ENCODE results near the gene XIRP2.

XIRP2 gene, protein sequence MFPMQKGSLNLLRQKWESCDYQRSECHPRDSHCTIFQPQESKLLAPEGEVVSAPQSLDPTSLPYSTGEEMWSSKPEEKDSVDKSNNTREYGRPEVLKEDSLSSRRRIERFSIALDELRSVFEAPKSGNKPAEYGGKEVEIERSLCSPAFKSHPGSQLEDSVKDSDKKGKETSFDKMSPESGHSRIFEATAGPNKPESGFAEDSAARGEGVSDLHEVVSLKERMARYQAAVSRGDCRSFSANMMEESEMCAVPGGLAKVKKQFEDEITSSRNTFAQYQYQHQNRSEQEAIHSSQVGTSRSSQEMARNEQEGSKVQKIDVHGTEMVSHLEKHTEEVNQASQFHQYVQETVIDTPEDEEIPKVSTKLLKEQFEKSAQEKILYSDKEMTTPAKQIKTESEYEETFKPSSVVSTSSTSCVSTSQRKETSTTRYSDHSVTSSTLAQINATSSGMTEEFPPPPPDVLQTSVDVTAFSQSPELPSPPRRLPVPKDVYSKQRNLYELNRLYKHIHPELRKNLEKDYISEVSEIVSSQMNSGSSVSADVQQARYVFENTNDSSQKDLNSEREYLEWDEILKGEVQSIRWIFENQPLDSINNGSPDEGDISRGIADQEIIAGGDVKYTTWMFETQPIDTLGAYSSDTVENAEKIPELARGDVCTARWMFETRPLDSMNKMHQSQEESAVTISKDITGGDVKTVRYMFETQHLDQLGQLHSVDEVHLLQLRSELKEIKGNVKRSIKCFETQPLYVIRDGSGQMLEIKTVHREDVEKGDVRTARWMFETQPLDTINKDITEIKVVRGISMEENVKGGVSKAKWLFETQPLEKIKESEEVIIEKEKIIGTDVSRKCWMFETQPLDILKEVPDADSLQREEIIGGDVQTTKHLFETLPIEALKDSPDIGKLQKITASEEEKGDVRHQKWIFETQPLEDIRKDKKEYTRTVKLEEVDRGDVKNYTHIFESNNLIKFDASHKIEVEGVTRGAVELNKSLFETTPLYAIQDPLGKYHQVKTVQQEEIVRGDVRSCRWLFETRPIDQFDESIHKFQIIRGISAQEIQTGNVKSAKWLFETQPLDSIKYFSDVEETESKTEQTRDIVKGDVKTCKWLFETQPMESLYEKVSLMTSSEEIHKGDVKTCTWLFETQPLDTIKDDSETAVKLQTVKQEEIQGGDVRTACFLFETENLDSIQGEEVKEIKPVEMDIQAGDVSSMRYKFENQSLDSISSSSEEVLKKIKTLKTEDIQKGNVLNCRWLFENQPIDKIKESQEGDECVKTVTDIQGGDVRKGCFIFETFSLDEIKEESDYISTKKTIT (N-terminal part only)

DNA sequence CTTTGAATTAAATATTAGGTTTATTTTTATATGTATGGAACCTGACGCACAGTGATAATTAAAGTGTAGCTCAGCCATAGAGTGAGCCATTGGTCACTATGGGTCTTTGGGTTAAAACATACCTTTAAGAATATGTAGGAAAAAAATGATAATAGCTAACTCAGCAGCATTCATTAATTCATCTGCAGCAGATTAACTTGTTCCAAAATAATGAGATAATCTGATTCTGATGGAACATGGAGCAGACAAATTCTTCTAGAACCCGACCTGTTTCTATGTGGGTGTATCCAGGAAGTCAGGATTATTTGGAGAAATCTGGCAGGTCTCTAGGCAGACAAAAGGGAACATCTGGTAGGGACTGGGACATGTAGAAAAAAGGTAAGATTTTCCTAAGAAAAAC lies at the start of gene XIRP2:
TSS of gene XIRP2 (plus strand) at position 301 of the 400 bp plus-strand sequence. CDS start 15,003 bp downstream, outside the sequence.
- TF ChIP-seq, protein P1, sequence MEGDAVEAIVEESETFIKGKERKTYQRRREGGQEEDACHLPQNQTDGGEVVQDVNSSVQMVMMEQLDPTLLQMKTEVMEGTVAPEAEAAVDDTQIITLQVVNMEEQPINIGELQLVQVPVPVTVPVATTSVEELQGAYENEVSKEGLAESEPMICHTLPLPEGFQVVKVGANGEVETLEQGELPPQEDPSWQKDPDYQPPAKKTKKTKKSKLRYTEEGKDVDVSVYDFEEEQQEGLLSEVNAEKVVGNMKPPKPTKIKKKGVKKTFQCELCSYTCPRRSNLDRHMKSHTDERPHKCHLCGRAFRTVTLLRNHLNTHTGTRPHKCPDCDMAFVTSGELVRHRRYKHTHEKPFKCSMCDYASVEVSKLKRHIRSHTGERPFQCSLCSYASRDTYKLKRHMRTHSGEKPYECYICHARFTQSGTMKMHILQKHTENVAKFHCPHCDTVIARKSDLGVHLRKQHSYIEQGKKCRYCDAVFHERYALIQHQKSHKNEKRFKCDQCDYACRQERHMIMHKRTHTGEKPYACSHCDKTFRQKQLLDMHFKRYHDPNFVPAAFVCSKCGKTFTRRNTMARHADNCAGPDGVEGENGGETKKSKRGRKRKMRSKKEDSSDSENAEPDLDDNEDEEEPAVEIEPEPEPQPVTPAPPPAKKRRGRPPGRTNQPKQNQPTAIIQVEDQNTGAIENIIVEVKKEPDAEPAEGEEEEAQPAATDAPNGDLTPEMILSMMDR (IDR thresholded peaks at IDR 0.05; ENCODE audit: low read depth, low read length) = no peak
- TF ChIP-seq, protein P2, sequence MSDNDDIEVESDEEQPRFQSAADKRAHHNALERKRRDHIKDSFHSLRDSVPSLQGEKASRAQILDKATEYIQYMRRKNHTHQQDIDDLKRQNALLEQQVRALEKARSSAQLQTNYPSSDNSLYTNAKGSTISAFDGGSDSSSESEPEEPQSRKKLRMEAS (IDR thresholded peaks at IDR 0.05; ENCODE audit: low read depth, low read length) = no peak
- no peak for TF ChIP-seq POLR2A (IDR thresholded peaks at IDR 0.05; ENCODE audit: extremely low read depth, insufficient read length)
- no peak within 1 kb of the TSS for H3K4me3 ChIP-seq (ENCODE audit: low read depth, low read length)
- no peak for DNase-seq (ENCODE audit: low read depth)

DNA sequence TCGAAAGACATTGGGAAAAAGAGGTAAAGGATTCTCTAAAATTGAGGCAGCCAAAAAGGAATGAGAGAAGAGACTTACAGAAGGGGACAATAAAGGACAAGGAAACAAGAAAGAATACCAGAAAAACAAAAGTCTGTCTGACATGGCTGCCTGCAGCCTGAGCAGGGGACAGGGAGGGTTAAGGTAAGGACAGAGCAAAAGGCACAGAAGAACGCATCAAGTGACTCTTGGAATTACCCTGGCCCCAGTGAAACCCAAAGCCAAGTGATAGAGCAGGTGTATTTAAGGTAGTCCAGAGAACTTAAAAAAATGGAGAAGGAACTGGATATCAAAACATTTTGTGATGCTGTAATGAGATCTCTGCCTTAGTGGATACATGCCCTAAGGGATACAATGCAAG lies 47.1 kb upstream of the XIRP2 start:
- TF ChIP-seq, protein P1 (IDR thresholded peaks at IDR 0.05; ENCODE audit: low read depth, low read length) = no peak
- TF ChIP-seq MYC (IDR thresholded peaks at IDR 0.05; ENCODE audit: low read depth, low read length) (no peak), POLR2A (IDR thresholded peaks at IDR 0.05; ENCODE audit: extremely low read depth, insufficient read length) (no peak)
- TF ChIP-seq, protein P2 (IDR thresholded peaks at IDR 0.05; ENCODE audit: low read depth, low read length) = no peak
- DNase-seq (ENCODE audit: low read depth) = no peak
- H3K4me3 ChIP-seq (ENCODE audit: low read depth, low read length) = no peak overlapping the region

DNA sequence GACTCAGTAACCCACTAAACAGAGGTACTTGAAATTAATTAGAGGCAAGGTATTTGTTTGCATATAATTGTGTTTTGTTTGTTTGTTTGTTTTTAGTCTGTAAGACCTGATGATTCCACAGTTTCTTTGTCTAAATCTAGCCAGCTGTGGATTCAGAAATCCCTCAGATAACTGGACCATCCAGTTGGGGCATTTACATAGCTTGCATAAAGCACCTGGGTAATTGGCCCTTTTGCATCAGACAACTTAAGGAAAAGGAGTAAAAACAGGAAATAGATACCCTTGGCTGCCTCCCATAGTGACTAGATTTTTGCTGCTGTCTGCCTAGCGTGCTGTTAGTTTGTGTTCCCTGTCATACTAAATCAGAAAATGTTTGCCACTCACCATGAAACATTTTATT lies 46.6 kb upstream of the XIRP2 start:
- no peak for DNase-seq (ENCODE audit: low read depth)
- TF ChIP-seq, protein P1 (IDR thresholded peaks at IDR 0.05; ENCODE audit: low read depth, low read length) = no peak
- TF ChIP-seq MYC (IDR thresholded peaks at IDR 0.05; ENCODE audit: low read depth, low read length) (no peak), POLR2A (IDR thresholded peaks at IDR 0.05; ENCODE audit: extremely low read depth, insufficient read length) (no peak)
- TF ChIP-seq, protein P2 (IDR thresholded peaks at IDR 0.05; ENCODE audit: low read depth, low read length) = no peak
- no peak overlapping the region for H3K4me3 ChIP-seq (ENCODE audit: low read depth, low read length)

DNA sequence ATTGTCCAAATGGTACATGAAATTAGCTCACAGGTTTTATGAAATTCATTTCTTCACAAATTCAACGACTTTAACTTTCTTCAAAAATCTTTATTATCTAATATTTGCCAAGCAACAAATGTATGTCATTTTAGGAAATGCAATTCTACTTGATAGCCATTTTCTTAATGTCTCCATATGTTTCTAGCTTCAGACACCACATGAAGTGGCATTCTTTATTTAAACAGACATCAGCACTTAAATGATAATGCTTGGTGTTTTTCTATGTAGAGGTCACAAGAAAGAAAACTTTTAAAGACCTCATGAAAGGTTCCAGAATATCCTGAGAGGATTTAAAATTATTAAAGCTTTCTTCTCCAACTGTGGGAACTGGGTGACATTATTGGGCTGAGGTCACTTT lies 44.2 kb upstream of the XIRP2 start:
- TF ChIP-seq MYC (IDR thresholded peaks at IDR 0.05; ENCODE audit: low read depth, low read length) = no peak
- TF ChIP-seq, protein P1 (IDR thresholded peaks at IDR 0.05; ENCODE audit: low read depth, low read length) = no peak
- TF ChIP-seq, protein P2 (IDR thresholded peaks at IDR 0.05; ENCODE audit: low read depth, low read length) = no peak
- no peak for TF ChIP-seq POLR2A (IDR thresholded peaks at IDR 0.05; ENCODE audit: extremely low read depth, insufficient read length)
- DNase-seq (ENCODE audit: low read depth) = no peak
- H3K4me3 ChIP-seq (ENCODE audit: low read depth, low read length) = no peak overlapping the region

DNA sequence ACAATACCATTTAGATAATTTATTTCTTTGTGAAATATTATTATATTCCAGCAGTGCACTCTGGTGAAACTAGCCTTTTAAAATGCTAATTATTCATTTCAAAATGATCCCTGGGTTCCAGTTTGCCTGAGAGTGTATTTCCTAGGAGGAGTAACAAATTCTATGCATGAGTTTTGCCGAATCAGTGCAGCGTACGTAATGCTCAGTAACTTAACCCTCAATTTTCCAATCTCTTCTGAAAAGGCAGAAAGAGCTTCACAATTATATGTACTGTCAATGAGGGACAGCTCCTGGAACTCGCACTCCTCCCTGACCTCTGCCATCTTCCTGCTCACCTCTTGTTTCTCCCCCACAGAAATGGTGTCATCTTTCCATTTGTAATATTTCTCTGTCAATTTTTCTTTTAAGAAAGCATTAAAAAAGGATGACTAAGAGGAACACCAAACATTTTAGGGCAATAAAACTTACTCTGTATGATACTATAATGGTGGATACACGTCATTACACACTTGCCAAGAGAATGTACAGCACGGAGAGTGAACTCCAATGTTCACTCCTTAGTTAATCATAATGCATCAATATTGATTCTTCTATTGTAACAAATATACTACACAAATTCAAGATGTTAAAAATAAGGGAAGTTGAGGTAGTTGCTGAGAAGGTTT lies 25.7 kb upstream of the XIRP2 start:
- H3K4me3 ChIP-seq (ENCODE audit: low read depth, low read length) = no peak overlapping the region
- TF ChIP-seq, protein P1 (IDR thresholded peaks at IDR 0.05; ENCODE audit: low read depth, low read length) = no peak
- TF ChIP-seq, protein P2 (IDR thresholded peaks at IDR 0.05; ENCODE audit: low read depth, low read length) = no peak
- no peak for TF ChIP-seq MYC (IDR thresholded peaks at IDR 0.05; ENCODE audit: low read depth, low read length)
- no peak for TF ChIP-seq POLR2A (IDR thresholded peaks at IDR 0.05; ENCODE audit: extremely low read depth, insufficient read length)
- no peak for DNase-seq (ENCODE audit: low read depth)
